HUES6 (cell line): ENCODE results near the gene CSF1R.

Source experiments
- H3K27ac ChIP-seq: 2 replicates; pipeline ENCODE4 v1.7.0; 2013; ENCODE audit warnings: low read depth, mild to moderate bottlenecking, low read length, inconsistent platforms
- H3K27me3 ChIP-seq: 2 replicates; pipeline ENCODE4 v1.6.1; 2013; ENCODE audit warnings: low read length; ENCODE audit not compliant: control insufficient read depth, insufficient read depth
- H3K36me3 ChIP-seq: 2 replicates; pipeline ENCODE4 v1.6.1; 2013; ENCODE audit warnings: low read length; ENCODE audit not compliant: control insufficient read depth, insufficient read depth
- H3K4me1 ChIP-seq: 2 replicates; pipeline ENCODE4 v1.6.1; 2013; ENCODE audit warnings: low read length; ENCODE audit not compliant: control insufficient read depth, insufficient read depth
- H3K4me3 ChIP-seq: 2 replicates; pipeline ENCODE4 v1.5.1; 2013; ENCODE audit warnings: low read depth, low read length
- H3K9ac ChIP-seq: one replicate; pipeline ENCODE4 v1.6.1; 2013; ENCODE audit warnings: mild to moderate bottlenecking, low read length
- H3K9me3 ChIP-seq: 2 replicates; pipeline ENCODE4 v1.6.1; 2013; ENCODE audit warnings: low read depth, low read length; ENCODE audit not compliant: control insufficient read depth, insufficient read depth

CSF1R gene

DNA sequence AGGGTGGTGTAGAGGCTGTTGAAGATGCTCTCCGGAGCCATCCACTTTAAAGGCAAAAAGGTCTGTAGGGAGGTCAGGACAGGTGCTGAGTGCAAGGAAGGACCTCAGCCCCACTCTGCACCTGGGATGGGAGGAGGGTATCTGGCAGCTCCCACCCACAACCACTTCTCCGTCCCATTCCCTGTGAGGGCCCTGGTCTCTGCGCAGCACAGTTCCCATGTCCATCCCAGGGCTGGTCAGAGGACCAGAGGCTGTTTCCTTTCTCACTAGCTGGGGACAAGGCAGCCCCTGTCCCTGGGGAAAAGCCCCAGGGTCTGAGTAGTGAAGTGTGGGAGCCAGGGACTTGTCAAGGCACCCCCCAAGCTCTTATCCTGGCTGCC is 33.7 kb upstream of the CSF1R start:
- Histone ChIP-seq H3K9me3 (no peaks in the 10 kb centered on the region), H3K36me3 (peaks cover 17% of the 10 kb centered on the region; the same call in 1 of the 2 replicates), H3K9ac (no peak overlapping the region), H3K27me3 (no peaks in the 10 kb centered on the region), H3K4me1 (no peaks in the 10 kb centered on the region), H3K27ac (no peak overlapping the region), H3K4me3 (no peak overlapping the region)

DNA sequence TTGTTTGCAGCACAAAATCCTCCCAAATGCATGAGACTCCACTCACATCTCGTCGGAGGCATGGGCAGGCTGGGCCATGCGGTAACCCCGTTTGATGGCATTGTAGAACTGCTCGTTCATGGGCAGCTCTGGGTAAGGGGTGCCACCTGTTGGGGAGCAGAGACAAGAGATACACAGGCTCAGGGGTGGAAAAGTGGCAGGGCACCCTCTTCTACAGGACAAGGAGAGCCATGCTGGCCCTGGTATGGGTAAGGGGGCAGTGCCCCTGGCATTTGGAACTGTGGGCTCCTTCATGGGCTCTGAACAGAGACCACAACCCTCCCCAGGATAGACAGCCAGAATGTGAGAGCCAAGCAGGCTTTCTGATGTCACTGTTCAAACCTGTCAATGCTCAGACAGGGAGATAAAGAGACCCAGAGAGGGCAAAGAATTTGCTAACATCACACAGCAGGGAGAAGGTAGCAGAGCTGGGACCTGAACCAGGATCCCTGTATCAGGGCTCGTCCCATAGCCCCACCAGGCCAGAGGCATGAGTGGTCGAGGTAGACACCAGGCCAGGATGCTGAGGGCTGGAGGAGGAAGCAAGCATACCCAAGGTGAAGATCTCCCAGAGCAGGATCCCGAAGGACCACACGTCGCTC is 33.2 kb upstream of the CSF1R start:
- no peak overlapping the region for H3K4me3 ChIP-seq
- no peaks in the 10 kb centered on the region for H3K27me3 ChIP-seq
- no peak overlapping the region for H3K9ac ChIP-seq
- H3K4me1 ChIP-seq, result no peaks in the 10 kb centered on the region
- no peak overlapping the region for H3K27ac ChIP-seq
- H3K36me3 ChIP-seq, result peaks cover 15% of the 10 kb centered on the region; the same call in 1 of the 2 replicates
- H3K9me3 ChIP-seq, result no peaks in the 10 kb centered on the region

DNA sequence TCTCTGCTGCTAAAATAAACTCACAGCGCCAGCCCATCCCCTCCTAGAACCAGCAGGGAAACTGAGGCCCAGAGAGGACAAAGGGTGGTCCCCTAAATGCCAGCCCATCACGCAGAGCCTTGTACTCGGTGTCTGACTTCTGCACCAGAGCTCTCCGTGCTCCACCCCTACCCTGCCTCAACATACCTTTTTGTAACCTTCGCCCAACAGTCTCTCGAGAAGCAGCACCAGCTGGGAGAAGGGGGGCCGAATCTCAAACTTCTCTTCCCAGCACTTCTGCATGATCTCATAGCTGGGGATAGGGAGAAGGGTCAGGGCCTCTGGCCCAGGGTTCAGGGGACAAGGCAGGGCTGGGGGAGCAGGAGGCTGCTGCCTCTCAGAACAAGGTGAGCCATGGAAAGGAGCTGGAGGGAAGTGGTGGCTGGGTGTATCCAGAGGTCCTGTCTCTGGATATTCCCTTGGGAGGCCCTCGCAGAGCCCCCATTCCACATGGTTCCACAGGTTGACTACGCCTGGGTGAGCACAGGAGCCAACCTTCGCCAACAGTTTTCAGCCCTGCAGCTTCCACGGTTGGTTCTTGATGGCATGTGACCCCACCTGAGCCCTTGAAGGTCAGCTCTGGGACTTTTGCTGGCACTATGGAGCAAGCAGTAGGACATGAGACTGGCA is 32.3 kb upstream of the CSF1R start:
- Histone ChIP-seq H3K36me3 (peaks cover 15% of the 10 kb centered on the region; the same call in 1 of the 2 replicates), H3K27ac (no peak overlapping the region), H3K4me1 (no peaks in the 10 kb centered on the region), H3K27me3 (no peaks in the 10 kb centered on the region), H3K4me3 (no peak overlapping the region), H3K9me3 (no peaks in the 10 kb centered on the region), H3K9ac (no peak overlapping the region)

DNA sequence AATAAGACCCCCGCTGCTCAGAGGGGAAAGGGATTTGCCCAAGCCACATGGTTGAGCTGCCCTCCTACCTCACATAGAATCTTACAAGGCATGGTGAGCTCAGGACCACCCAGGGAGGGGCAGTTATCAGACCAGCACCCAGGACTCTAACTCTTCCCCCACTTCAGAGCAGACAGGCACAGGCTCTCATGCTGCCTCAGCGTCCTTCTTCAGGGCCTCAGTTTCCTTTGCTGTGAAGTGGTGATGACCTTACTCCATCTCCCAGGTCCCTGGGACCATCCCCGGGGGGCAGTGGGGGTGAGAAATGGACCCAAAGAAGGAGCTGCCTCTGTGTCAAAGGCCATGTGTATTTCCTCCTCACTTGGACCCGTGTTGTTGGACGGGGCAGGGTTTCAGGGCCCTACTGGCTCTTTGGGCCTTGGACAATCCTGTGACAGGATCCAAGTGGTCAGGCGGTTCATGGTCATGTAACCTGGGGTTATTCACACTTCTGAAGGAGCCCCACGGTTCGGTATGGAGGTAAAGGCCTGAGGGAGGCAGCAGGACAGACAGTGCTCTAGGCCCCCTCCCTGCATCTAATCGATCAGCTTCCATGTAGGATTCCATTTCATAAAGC is 31.7 kb upstream of the CSF1R start:
- Histone ChIP-seq H3K9me3 (no peaks in the 10 kb centered on the region), H3K9ac (no peak overlapping the region), H3K4me1 (peaks cover 3% of the 10 kb centered on the region; the same call in 1 of the 2 replicates), H3K36me3 (peaks cover 14% of the 10 kb centered on the region; the same call in 1 of the 2 replicates), H3K27ac (no peak overlapping the region), H3K27me3 (no peaks in the 10 kb centered on the region), H3K4me3 (no peak overlapping the region)

DNA sequence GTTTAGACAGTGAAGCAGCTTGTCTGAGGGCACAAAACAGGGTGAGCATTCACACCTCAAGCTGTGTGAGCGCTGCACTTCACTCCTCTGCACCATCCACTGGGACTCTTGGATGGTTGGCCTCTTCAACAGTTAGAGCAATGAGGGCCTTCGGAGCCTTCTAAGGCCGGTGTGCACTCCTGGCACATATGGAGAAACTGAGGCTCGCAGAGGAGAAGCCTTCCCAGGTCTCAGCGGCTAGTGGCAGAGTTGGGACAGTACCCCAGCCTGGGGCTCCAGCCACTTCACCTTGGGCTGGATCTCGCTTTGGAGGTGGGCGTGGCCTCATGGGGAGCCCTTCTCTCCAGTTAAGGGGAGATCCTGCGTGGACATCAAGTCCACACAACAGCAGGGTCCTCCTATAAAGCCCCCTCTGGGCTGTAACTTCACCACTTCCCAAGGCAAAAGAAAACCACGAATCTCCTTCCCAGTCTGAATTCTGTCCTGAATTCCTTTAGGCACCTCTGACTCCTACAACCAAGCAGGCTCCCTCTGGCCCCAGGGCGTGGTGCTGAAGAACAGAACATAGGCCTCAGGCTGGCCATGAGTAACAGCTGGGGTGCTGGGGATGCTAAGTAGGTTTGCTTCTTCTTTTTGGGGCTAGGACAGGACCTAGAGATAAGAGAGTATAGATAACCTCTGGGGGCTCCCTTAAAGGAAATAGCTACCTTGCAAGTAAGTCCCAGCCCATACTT is 30.5 kb upstream of the CSF1R start:
- Histone ChIP-seq H3K9ac (no peak overlapping the region), H3K9me3 (no peaks in the 10 kb centered on the region), H3K4me3 (no peak overlapping the region), H3K36me3 (peaks cover 13% of the 10 kb centered on the region; the same call in 1 of the 2 replicates), H3K27ac (no peak overlapping the region), H3K27me3 (no peaks in the 10 kb centered on the region), H3K4me1 (peaks cover 12% of the 10 kb centered on the region; the same call in 1 of the 2 replicates)

DNA sequence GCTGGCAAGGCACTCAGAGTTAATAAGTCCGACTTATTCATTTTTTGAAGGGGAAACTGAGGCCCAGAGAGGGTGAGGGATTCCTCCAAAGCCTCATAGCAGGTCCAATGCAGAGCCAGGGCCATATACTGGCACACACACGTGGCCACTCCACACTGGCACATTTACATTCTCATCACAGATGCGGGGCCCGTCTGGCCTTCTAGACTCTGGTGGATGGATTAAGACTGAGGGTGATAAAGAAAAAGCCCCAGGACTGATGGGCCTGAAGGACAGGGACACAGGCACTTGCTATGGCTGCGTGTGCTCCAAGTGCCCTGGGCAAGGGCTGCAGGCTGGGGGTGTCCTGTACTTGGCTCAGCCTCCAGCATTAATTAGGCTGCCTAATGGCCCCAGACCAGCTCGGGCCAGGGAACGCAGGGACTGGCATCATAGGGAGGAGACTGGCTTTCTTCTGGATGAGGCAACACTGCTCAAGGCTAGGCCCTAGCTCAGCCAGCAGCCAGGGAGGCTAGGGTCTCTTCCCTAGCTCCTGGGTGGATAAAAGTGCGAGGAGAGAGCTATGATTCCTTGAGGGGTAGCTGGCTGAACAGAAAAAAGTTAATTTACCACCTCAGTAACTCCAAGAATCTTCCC is 28.5 kb upstream of the CSF1R start:
- Histone ChIP-seq H3K4me1 (peaks cover 12% of the 10 kb centered on the region; the same call in 1 of the 2 replicates), H3K27me3 (no peaks in the 10 kb centered on the region), H3K9me3 (no peaks in the 10 kb centered on the region), H3K27ac (no peak overlapping the region), H3K36me3 (peaks cover 4% of the 10 kb centered on the region; the same call in 1 of the 2 replicates), H3K9ac (no peak overlapping the region), H3K4me3 (no peak overlapping the region)

DNA sequence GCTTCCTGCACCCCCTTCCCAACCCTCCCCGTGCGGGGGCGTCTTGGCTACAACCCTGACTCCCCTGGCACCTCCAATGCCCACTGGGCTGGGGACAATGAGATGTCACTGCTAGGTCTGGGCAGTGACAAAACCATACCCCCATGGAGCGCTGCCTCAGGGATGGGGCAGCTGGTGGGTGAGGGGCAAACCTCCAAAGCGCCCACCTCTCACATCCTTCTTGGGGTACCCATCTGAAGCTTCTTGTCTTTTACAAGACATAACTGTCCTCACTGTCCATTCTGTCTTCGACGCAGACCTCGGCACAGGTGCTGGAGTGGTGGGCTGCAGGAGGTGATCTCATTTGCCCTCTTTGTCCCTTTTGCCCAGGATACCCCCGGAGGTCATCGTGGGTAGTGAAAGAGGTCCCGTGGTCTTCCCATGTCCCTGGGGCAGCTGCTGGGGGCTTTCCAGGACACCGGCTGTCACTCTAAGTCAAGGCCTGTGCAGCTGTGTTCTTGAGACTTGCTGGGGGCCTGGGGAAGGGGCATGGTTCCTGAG is 27.8 kb upstream of the CSF1R start:
- no peak overlapping the region for H3K9ac ChIP-seq
- no peaks in the 10 kb centered on the region; the same call in 1 of the 2 replicates for H3K36me3 ChIP-seq
- H3K9me3 ChIP-seq, result no peaks in the 10 kb centered on the region
- peaks cover 12% of the 10 kb centered on the region; the same call in 1 of the 2 replicates for H3K4me1 ChIP-seq
- H3K27me3 ChIP-seq, result no peaks in the 10 kb centered on the region
- no peak overlapping the region for H3K27ac ChIP-seq
- H3K4me3 ChIP-seq, result no peak overlapping the region

DNA sequence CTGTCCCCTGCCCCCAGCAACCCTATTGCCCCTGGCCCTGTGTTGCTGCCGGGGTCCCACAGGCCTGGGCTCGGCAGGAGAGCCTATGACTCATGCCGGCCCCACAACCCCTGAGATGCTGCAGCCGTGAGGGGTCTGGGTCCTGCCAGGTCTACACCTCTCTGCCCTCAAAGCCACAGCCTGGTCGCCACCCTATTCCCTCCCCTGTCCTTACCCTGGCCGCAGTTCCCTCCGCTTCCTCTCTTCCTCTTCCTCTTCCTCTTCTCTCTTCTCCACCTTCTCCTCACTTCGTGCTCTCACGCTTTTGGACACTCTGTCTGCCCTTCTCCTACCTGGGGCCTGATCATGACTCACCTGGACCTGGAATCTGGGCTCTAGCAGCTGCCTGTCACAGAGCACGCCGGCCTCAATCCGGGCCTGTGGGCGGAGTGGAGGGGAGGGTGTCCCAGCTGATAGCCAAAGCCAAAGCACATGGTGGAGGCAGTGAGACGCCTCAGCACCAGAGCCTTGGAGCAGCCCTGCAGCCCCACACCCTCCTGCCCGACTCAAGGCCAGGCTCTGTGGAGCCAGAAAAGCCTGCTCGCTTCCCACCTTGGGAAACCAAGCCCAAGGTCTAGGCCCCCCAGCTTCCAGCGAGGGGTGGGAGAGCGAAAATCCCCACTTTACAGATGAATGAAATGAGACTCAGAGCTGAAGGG is 26.8 kb upstream of the CSF1R start:
- Histone ChIP-seq H3K9ac (no peak overlapping the region), H3K9me3 (no peaks in the 10 kb centered on the region), H3K27ac (no peak overlapping the region), H3K36me3 (no peaks in the 10 kb centered on the region; the same call in 1 of the 2 replicates), H3K4me3 (no peak overlapping the region), H3K27me3 (no peaks in the 10 kb centered on the region), H3K4me1 (peaks cover 12% of the 10 kb centered on the region; the same call in 1 of the 2 replicates)

DNA sequence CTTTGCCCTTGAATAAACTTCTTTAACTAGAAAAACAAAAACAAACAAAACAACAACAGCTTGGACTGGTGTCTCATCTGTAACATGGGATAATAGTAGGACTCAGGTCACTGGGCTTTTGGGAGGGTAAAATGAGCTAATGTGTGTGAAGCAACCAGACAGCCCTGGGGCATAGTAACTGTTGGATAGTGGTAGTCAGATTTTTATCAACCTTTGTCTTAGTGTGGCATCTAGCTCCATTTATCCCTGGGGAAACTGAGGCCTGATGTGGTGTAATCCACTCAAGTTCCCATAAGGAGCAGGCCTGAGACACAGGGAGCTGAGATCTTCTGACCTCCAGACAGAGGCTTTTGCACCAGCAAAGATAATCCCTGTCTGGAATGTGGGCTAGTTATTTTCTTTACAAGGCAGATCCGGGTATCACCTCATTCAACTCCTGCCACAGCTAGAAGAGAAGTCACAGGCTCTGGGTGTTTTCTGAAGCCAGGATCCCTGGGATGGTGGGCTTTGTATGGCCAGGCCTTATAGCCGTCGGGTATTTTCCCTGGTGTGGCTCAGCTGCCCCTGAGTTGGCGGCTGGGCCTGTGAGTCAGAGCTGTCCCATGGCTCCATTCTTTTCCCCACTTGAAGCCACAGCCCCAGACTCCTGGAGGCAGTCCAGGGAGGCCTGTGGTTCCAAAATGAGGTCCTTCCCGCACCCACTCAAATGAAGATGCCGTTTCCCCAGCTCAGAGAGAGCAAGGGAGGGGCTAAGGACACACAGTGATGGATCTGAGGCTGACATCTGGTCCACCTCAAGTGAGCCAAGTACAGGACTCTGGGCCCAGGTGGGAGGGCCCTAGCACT is 26.1 kb upstream of the CSF1R start:
- no peak overlapping the region for H3K4me3 ChIP-seq
- H3K27ac ChIP-seq, result no peak overlapping the region
- H3K9me3 ChIP-seq, result no peaks in the 10 kb centered on the region
- no peak overlapping the region for H3K9ac ChIP-seq
- no peaks in the 10 kb centered on the region for H3K27me3 ChIP-seq
- peaks cover 12% of the 10 kb centered on the region; the same call in 1 of the 2 replicates for H3K4me1 ChIP-seq
- H3K36me3 ChIP-seq, result no peaks in the 10 kb centered on the region
